IPS-11a (cell line): ENCODE data around the gene TMBIM6.
"Not testable (repeated sequence)": the region's sequence is repeated elsewhere in the genome, so short reads cannot be mapped to it uniquely, and the experiment has no call there.

ENCODE experiments used
- H3K4me3 ChIP-seq: one replicate; pipeline ENCODE4 v1.5.1; 2013; ENCODE audit warnings: low read depth, low read length, control low read depth

Gene TMBIM6

GRCh38 chr12:49776413-49776812 is 35.1 kb downstream of the TMBIM6 start:
- no peak overlapping the region for H3K4me3 ChIP-seq

GRCh38 chr12:49776858-49777257 is 35.5 kb downstream of the TMBIM6 start:
- H3K4me3 ChIP-seq = no peak overlapping the region

GRCh38 chr12:49777341-49777740 is 36.0 kb downstream of the TMBIM6 start:
- H3K4me3 ChIP-seq = no peak overlapping the region

- no peak overlapping the region for H3K4me3 ChIP-seq
Observed at GRCh38 chr12:49777800-49778748, 36.7 kb downstream of the TMBIM6 start.

GRCh38 chr12:49779581-49779980 is 38.2 kb downstream of the TMBIM6 start:
- H3K4me3 ChIP-seq = no peak overlapping the region

- not testable (repeated sequence) for H3K4me3 ChIP-seq
Observed at GRCh38 chr12:49780914-49781313, 39.6 kb downstream of the TMBIM6 start.

- H3K4me3 ChIP-seq = no peak overlapping the region
Observed at GRCh38 chr12:49783917-49784676, 42.7 kb downstream of the TMBIM6 start.

GRCh38 chr12:49784756-49785409 is 43.5 kb downstream of the TMBIM6 start:
- no peak overlapping the region for H3K4me3 ChIP-seq

- no peak overlapping the region for H3K4me3 ChIP-seq
Observed at GRCh38 chr12:49787672-49788071, 46.3 kb downstream of the TMBIM6 start.

- H3K4me3 ChIP-seq = no peak overlapping the region
Observed at GRCh38 chr12:49789992-49790391, 48.6 kb downstream of the TMBIM6 start.

- H3K4me3 ChIP-seq = no peak overlapping the region
Observed at GRCh38 chr12:49790741-49791555, 49.6 kb downstream of the TMBIM6 start.

- H3K4me3 ChIP-seq = no peak overlapping the region
Observed at GRCh38 chr12:49791700-49792099, 50.3 kb downstream of the TMBIM6 start.

- H3K4me3 ChIP-seq = no peak overlapping the region
Observed at GRCh38 chr12:49792181-49792970, 51.0 kb downstream of the TMBIM6 start.

GRCh38 chr12:49792976-49793580 is 51.7 kb downstream of the TMBIM6 start:
- no peak overlapping the region for H3K4me3 ChIP-seq

GRCh38 chr12:49793620-49794019 is 52.3 kb downstream of the TMBIM6 start:
- no peak overlapping the region for H3K4me3 ChIP-seq

GRCh38 chr12:49794021-49794420 is 52.7 kb downstream of the TMBIM6 start:
- H3K4me3 ChIP-seq = no peak overlapping the region

- H3K4me3 ChIP-seq = no peak overlapping the region
Observed at GRCh38 chr12:49794811-49795653, 53.7 kb downstream of the TMBIM6 start.

- no peak overlapping the region for H3K4me3 ChIP-seq
Observed at GRCh38 chr12:49795654-49796105, 54.3 kb downstream of the TMBIM6 start.
